Measurements from ENCODE around the gene HSPA2.
A peak's percentile ranks its signal among the peaks of the same experiment; 100 is the strongest.
"Not testable (repeated sequence)": the region's sequence is repeated elsewhere in the genome, so short reads cannot be mapped to it uniquely, and the experiment has no call there.

Gene HSPA2

DNA sequence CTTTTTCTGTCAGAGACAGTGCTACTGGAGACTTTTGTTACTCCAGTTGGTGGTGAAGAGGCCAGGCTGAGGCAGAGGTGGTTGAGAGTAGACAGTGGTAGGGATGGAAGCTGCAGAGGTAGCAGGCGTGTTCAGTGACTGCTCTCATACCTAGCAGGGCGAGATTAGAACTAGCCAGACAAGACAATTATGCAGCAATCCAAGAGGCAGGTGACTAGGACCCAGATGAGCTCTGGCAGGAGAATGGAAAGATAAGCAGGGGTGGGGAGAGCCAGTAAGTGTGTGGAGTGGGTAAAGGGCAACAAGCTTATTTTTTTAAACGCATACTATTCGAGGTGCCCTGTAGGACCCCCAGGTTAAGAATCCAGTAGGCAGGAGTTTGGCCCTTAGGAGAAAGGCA lies 14.0 kb downstream of the HSPA2 start:
- Histone ChIP-seq H3K27me3 (ENCODE audit: insufficient read depth, poor library complexity, severe bottlenecking) (peaks cover 5% of the 10 kb centered on the region), H3K4me1 (ENCODE audit: insufficient read depth, poor library complexity, severe bottlenecking) (peaks cover 1% of the 10 kb centered on the region), H3K9me3 (ENCODE audit: severe bottlenecking) (no peaks in the 10 kb centered on the region), H3K36me3 (ENCODE audit: low read depth) (no peaks in the 10 kb centered on the region), H3K4me3 (ENCODE audit: severe bottlenecking) (no peak overlapping the region), H3K27ac (ENCODE audit: poor library complexity, severe bottlenecking) (no peak overlapping the region)
- ATAC-seq (ENCODE audit: low read depth) (no peak), DNase-seq (ENCODE audit: low spot score) (no peak)
- TF ChIP-seq, protein P1, sequence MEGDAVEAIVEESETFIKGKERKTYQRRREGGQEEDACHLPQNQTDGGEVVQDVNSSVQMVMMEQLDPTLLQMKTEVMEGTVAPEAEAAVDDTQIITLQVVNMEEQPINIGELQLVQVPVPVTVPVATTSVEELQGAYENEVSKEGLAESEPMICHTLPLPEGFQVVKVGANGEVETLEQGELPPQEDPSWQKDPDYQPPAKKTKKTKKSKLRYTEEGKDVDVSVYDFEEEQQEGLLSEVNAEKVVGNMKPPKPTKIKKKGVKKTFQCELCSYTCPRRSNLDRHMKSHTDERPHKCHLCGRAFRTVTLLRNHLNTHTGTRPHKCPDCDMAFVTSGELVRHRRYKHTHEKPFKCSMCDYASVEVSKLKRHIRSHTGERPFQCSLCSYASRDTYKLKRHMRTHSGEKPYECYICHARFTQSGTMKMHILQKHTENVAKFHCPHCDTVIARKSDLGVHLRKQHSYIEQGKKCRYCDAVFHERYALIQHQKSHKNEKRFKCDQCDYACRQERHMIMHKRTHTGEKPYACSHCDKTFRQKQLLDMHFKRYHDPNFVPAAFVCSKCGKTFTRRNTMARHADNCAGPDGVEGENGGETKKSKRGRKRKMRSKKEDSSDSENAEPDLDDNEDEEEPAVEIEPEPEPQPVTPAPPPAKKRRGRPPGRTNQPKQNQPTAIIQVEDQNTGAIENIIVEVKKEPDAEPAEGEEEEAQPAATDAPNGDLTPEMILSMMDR (IDR thresholded peaks at IDR 0.05; ENCODE audit: poor library complexity, severe bottlenecking) = no peak

DNA sequence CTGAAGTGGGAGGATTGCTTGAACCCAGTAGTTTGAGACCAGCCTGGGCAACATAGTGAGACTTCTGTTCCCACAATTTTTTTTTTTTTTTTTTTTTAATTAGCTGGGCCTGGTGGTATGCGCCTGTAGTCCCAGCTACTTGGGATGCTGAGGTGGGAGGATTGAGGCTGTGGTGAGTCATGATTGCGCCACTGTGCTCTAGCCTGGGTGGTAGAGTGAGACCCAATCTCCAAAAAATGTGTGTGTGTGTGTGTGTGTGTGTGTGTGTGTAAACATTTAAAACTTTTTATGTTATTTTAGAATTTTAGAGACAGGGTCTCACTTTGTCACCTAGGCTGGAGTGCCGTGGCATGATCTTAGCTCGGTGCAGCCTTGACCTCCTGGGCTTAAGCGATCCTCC lies 16.0 kb downstream of the HSPA2 start:
- ATAC-seq (ENCODE audit: low read depth) (peak; percentile 75), DNase-seq (ENCODE audit: low spot score) (no peak)
- Histone ChIP-seq H3K36me3 (ENCODE audit: low read depth) (no peaks in the 10 kb centered on the region), H3K4me3 (ENCODE audit: severe bottlenecking) (no peak overlapping the region), H3K27me3 (ENCODE audit: insufficient read depth, poor library complexity, severe bottlenecking) (no peaks in the 10 kb centered on the region), H3K9me3 (ENCODE audit: severe bottlenecking) (no peaks in the 10 kb centered on the region), H3K4me1 (ENCODE audit: insufficient read depth, poor library complexity, severe bottlenecking) (no peaks in the 10 kb centered on the region), H3K27ac (ENCODE audit: poor library complexity, severe bottlenecking) (no peak overlapping the region)
- TF ChIP-seq, protein P1 (IDR thresholded peaks at IDR 0.05; ENCODE audit: poor library complexity, severe bottlenecking) = no peak

DNA sequence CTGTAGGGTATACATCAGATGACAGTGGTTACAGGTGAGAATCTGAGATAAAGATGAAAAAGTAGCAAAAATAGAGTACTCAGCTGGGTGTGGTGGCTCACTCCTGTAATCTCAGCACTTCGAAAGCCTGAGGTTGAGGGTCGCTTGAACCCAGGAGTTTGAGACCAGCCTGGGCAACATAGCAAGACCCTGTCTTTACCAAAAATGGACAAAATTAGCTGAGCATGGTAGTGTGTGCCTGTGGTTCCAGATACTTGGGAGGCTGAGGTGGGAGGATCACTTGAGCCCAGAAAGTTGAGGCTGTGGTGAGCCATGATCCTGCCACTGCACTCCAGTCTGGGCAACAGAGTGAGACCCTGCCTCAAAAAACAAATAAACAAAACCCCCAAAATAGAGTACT lies 17.7 kb downstream of the HSPA2 start:
- not testable (repeated sequence) for H3K4me1 ChIP-seq (ENCODE audit: insufficient read depth, poor library complexity, severe bottlenecking); H3K27me3 ChIP-seq (ENCODE audit: insufficient read depth, poor library complexity, severe bottlenecking); ATAC-seq (ENCODE audit: low read depth); DNase-seq (ENCODE audit: low spot score); H3K9me3 ChIP-seq (ENCODE audit: severe bottlenecking); H3K36me3 ChIP-seq (ENCODE audit: low read depth); H3K27ac ChIP-seq (ENCODE audit: poor library complexity, severe bottlenecking); H3K4me3 ChIP-seq (ENCODE audit: severe bottlenecking)

DNA sequence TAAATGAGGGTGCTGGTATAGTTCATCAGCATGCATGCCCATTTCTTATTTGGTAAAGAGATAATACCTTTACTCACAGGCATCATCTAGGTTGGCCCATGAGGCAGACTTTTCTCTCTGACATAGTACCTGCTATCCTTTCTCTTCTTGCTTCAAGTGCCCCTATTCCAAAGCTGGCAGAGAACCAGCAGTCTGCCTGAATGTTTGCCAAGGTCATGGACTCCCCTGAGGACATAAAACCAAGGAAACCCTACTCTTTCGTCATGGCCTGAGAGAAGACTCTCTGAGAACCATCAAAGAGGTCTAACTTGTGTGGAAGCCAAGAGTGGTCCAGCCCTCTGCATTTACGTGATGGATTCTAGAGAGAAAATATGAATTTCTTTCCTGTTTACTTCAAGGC lies 21.1 kb downstream of the HSPA2 start:
- no peak overlapping the region for H3K4me3 ChIP-seq (ENCODE audit: severe bottlenecking)
- no peaks in the 10 kb centered on the region for H3K4me1 ChIP-seq (ENCODE audit: insufficient read depth, poor library complexity, severe bottlenecking)
- DNase-seq (ENCODE audit: low spot score) = no peak
- no peaks in the 10 kb centered on the region for H3K36me3 ChIP-seq (ENCODE audit: low read depth)
- H3K27me3 ChIP-seq (ENCODE audit: insufficient read depth, poor library complexity, severe bottlenecking) = no peaks in the 10 kb centered on the region
- ATAC-seq (ENCODE audit: low read depth) = no peak
- TF ChIP-seq, protein P1 (IDR thresholded peaks at IDR 0.05; ENCODE audit: poor library complexity, severe bottlenecking) = no peak
- no peak overlapping the region for H3K27ac ChIP-seq (ENCODE audit: poor library complexity, severe bottlenecking)
- no peaks in the 10 kb centered on the region for H3K9me3 ChIP-seq (ENCODE audit: severe bottlenecking)

DNA sequence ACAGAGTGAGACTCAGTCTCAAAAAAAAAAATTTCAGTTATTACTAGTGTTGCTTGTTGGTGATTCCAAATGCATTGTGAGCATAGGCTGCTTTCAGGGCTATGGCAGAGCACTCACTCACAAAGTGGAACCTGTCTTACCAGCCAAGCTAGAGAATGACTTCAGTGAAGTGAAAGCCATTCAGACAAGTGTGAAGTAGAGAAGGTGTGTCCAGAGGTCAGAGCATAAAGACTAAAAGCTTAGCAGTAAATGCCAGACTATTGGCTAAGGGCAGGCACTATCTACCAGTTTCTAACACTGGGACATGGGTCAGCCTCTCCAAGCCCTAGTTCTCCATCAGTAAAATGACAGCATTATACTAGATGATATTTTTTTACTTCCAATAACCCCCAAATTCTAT lies 21.9 kb downstream of the HSPA2 start:
- Histone ChIP-seq H3K4me3 (ENCODE audit: severe bottlenecking) (no peak overlapping the region), H3K27ac (ENCODE audit: poor library complexity, severe bottlenecking) (no peak overlapping the region), H3K36me3 (ENCODE audit: low read depth) (no peaks in the 10 kb centered on the region), H3K4me1 (ENCODE audit: insufficient read depth, poor library complexity, severe bottlenecking) (no peaks in the 10 kb centered on the region), H3K9me3 (ENCODE audit: severe bottlenecking) (no peaks in the 10 kb centered on the region), H3K27me3 (ENCODE audit: insufficient read depth, poor library complexity, severe bottlenecking) (no peaks in the 10 kb centered on the region)
- TF ChIP-seq, protein P1 (IDR thresholded peaks at IDR 0.05; ENCODE audit: poor library complexity, severe bottlenecking) = no peak
- ATAC-seq (ENCODE audit: low read depth) = no peak
- no peak for DNase-seq (ENCODE audit: low spot score)
